ENCODE results near the gene CACNG8. TPM values are rescaled to one million over a fixed set of nuclear protein-coding genes. Genes with fewer than 3 reads are reported as not detected.
"Not testable (repeated sequence)": the region's sequence is repeated elsewhere in the genome, so short reads cannot be mapped to it uniquely, and the experiment has no call there.

The CACNG8 gene
- total RNA-seq, 2 donors from 2014 or later, result not detected

DNA sequence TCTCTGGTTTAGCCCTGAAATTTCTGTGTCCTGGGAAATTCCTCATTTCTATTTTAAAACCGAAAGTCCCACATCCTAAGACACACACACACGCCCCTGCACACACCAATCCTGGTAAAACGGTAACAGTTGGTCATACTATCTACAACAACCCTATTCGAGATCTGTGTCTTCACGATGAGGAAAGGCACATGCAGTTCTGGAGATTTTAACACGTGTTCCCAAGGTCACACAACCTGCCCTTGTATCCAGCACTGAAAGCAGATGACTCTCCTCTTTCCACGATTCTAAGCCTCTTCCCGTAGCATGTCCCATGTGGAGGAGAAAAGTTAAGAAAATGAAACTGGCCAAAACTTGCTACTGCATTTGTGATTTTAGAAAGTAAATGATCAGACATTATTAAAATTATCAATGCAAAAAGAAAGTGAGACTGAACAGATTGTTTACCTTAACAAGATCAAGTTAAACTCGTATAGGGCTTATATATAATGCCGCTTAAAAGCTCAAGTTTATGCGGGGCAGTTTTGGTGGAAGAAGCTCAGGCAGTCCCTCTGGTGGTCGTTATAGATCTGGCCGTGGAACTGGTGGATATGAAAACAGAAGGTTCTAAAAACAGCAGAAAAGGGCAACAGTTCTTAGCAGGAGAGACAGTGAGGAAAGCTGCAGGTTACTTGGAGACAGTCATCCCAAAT, 68.3 kb downstream of the CACNG8 start:
- WGBS, 2 donors, result 26 to 27% methylated on average over 13 of the region's 13 CpGs
- TF ChIP-seq POLR2A (IDR thresholded peaks at IDR 0.05), result no peak
- TF ChIP-seq, protein P1, sequence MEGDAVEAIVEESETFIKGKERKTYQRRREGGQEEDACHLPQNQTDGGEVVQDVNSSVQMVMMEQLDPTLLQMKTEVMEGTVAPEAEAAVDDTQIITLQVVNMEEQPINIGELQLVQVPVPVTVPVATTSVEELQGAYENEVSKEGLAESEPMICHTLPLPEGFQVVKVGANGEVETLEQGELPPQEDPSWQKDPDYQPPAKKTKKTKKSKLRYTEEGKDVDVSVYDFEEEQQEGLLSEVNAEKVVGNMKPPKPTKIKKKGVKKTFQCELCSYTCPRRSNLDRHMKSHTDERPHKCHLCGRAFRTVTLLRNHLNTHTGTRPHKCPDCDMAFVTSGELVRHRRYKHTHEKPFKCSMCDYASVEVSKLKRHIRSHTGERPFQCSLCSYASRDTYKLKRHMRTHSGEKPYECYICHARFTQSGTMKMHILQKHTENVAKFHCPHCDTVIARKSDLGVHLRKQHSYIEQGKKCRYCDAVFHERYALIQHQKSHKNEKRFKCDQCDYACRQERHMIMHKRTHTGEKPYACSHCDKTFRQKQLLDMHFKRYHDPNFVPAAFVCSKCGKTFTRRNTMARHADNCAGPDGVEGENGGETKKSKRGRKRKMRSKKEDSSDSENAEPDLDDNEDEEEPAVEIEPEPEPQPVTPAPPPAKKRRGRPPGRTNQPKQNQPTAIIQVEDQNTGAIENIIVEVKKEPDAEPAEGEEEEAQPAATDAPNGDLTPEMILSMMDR (IDR thresholded peaks at IDR 0.05), result no peak
- Histone ChIP-seq H3K36me3 (replicated peaks in 1 of 2; ENCODE audit: insufficient read depth in 1 of 2, low read depth in 2 of 2) (no peaks in the 10 kb centered on the region), H3K27ac (no peak overlapping the region), H3K9me3 (no peaks in the 10 kb centered on the region), H3K4me1 (no peaks in the 10 kb centered on the region), H3K27me3 (no peaks in the 10 kb centered on the region), H3K4me3 (no peak overlapping the region)
- intact Hi-C loops (cut with DNase I), result no loop called here
- DNase-seq (no peak), ATAC-seq (no peak)

DNA sequence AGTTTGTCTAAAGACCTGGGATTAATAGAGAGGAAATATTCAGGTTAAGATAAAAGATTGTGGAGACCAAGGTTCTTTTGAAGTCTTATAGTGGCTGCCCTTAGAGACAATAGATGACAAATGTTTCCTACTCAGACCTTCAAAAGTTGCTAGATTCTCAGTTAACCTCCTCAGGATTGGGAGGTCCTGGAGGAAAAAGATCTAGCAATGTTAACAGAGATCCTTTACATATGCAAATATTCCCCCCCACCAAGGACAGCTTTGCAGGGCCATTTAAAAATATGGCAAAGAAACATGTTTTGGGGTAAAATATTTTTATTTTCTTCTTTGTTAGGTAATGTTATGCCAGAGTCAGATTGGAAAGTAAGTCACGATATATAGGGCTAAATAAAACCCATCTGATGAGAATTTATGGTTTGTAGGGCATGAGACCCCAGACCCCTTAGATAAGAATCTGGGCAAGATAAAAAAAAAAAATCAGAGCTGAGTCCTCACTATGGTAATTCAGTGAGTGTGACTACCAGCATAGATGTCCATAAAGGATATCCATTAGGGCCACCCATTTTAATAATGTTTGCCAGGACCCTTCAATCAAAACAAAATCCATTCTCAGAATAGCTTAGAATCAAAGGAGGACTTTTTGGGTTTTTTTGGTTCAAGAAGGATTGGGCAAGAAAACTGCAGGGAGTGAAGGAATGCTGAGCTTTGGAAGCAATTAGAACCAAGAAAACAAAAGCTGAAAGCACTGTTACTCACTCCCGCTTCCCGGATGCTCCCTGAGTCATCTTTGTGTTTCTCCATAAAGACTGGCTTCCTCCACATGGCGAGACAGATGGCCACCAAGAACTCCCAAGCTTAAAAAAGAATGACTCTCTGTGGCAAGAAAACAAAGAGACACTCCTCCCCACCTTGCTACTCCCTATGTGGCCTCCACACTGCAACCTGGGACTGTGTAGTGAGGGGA, 72.8 kb downstream of the CACNG8 start:
- Histone ChIP-seq H3K4me1 (no peaks in the 10 kb centered on the region), H3K27me3 (no peaks in the 10 kb centered on the region), H3K36me3 (replicated peaks in 1 of 2; ENCODE audit: insufficient read depth in 1 of 2, low read depth in 2 of 2) (no peaks in the 10 kb centered on the region), H3K27ac (no peak overlapping the region), H3K4me3 (no peak overlapping the region), H3K9me3 (no peaks in the 10 kb centered on the region)
- intact Hi-C loops (cut with DNase I), result no loop called here
- TF ChIP-seq, protein P1 (IDR thresholded peaks at IDR 0.05), result no peak
- no peak for TF ChIP-seq POLR2A (IDR thresholded peaks at IDR 0.05)
- DNase-seq, result no peak
- 28 to 50% methylated on average over 4 of the region's 4 CpGs for WGBS, 2 donors
- ATAC-seq, result no peak

DNA sequence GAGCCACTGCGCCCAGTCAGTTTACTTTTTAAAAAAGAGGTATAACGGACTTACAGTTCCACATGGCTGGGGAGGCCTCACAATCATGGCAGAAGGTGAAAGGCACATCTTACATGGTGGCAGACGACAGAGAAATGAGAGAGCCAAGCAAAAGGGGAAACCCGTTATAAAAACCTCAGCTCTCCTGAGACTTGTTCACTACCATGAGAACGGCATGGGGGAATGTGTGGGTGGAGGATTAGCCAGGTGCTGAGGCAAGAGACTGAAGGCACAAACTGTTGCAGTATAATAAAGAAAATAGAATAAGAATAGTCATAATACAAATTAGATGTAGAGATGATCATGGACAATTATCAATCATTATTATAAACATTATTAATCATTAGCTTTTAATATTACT, 73.8 kb downstream of the CACNG8 start:
- H3K9me3 ChIP-seq; H3K4me3 ChIP-seq; ATAC-seq; H3K36me3 ChIP-seq (replicated peaks in 1 of 2; ENCODE audit: insufficient read depth in 1 of 2, low read depth in 2 of 2); H3K4me1 ChIP-seq; H3K27me3 ChIP-seq; intact Hi-C loops (cut with DNase I); H3K27ac ChIP-seq; DNase-seq: not testable (repeated sequence)
- WGBS, 2 donors, result 51 to 68% methylated on average over 5 of the region's 5 CpGs

MicroRNA genes within 50 kb of the gene (microRNA counts, 767-probe panel; counts per million panel counts)
- microRNA hsa-miR-935, result 0 to 736 counts per million in 2 donors

Small RNA genes within 50 kb of the gene (small RNA-seq; reads per million reads assigned to genes)
- gene AC012314.20, result not detected

Other genes with a start within 250 kb of the CACNG8 start
- under 1 TPM in 1 of 2 donors, not detected in 1; 0.26 TPM for gene NLRP12, start 138.6 kb upstream of the CACNG8 start, total RNA-seq
- 10 to 100 TPM; 12.2 to 30.0 TPM for gene MYADM, start 95.1 kb upstream of the CACNG8 start, total RNA-seq
- under 1 TPM in 1 of 2 donors, not detected in 1; 0.26 TPM for gene PRKCG, start 80.7 kb upstream of the CACNG8 start, total RNA-seq
- not detected for gene CACNG7, start 53.7 kb upstream of the CACNG8 start, total RNA-seq
- gene CACNG6, start 28.7 kb downstream of the CACNG8 start, total RNA-seq, result not detected
- gene VSTM1, start 101.0 kb downstream of the CACNG8 start, total RNA-seq, result not detected
- not detected for gene TARM1, start 118.4 kb downstream of the CACNG8 start, total RNA-seq
- 1 to 10 TPM in 1 of 2 donors, not detected in 1; 2.3 TPM for gene OSCAR, start 137.9 kb downstream of the CACNG8 start, total RNA-seq
- 1 to 10 TPM; 4.7 to 5.3 TPM for gene NDUFA3, start 139.9 kb downstream of the CACNG8 start, total RNA-seq
- 10 to 100 TPM in 1 of 2 donors, 1 to 10 TPM in 1; 6.5 to 11.9 TPM for gene TFPT, start 152.7 kb downstream of the CACNG8 start, total RNA-seq
- 10 to 100 TPM; 17.8 to 24.1 TPM for gene PRPF31, start 152.8 kb downstream of the CACNG8 start, total RNA-seq
- gene CNOT3, start 174.8 kb downstream of the CACNG8 start, total RNA-seq, result 10 to 100 TPM; 22.4 to 51.4 TPM
- gene LENG1, start 196.8 kb downstream of the CACNG8 start, total RNA-seq, result 1 to 10 TPM; 4.0 to 9.6 TPM
- gene TMC4, start 210.2 kb downstream of the CACNG8 start, total RNA-seq, result 100 to 1,000 TPM in 1 of 2 donors, 10 to 100 TPM in 1; 57.3 to 126 TPM
- gene MBOAT7, start 226.6 kb downstream of the CACNG8 start, total RNA-seq, result 10 to 100 TPM; 40.5 to 98.9 TPM
- 10 to 100 TPM; 33.9 to 56.6 TPM for gene TSEN34, start 228.4 kb downstream of the CACNG8 start, total RNA-seq
- gene RPS9, start 237.9 kb downstream of the CACNG8 start, total RNA-seq, result 1,000 to 10,000 TPM; 1,319 to 1,729 TPM

Data from body of pancreas (tissue), 4 donors.